GM19438 (cell line): Measurements from ENCODE around the gene LOX.

Experiments used
- ATAC-seq: cut with Tn5 transposase; IDR thresholded peaks from one replicate; pipeline ENCODE4 v1.9.1; 2021; ENCODE audit warnings: low read depth; ENCODE audit not compliant: unreplicated experiment

Gene LOX

GRCh38 chr5:122078116-122079110, at the start of gene LOX:
LOX (minus strand) TSS chr5:122078259; CDS start chr5:122077985, 274 bp downstream.
- no peak for ATAC-seq

DNA sequence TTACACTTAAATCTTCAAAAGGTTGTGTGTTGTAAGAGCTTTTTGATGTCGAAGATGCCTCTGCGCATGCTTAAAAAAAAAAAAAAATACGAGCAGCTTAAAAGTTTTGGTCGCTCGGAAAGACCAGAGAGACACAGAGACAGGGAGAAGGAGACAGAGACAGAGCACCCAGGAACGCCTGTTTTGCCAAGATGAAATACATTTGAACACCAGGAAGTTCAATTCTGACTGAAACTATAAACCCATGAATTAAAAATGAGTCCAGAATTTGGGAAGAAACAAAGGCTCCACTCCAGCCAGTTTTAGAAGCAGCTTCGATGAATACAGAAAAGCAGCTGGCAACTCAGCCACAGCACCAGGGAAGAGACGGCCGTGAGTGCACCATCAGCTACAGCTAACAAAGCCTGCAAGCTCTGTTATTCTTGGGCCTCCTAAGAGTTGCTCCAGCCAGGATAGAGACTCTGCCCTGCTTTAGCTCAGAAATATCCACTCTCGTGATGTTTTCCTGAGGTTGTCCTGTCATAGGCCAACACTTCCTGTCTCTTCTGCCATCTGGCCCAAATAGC, 48.8 kb upstream of the LOX start:
- ATAC-seq = no peak

DNA sequence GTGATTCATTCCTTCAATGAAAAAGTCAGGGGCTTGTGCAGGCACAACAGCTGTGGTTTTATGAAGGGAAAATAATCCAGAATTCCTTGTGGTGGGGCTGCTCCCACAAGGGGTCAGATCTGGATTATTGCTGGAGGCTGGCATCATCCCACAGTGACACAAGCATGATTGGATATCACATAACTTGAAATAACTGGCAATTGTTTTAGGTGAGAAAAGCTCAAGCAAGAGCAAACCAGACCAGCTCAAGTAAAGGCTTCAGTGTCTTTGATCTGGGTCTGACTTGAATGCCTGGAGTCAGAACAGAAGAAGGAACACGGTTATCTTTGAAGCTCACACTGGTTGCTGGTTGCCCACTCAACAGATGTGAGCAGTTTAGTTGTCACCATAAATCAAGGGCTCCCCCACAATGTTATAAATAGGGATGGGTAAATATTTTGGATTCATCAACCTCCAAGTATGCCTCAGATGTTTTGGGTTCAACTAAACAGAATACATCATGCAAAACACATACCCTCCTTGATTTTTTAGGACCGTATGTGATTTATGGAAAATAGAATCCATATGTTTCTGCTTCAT, 48.2 kb upstream of the LOX start:
- no peak for ATAC-seq

- ATAC-seq = no peak
Measured at GRCh38 chr5:122124766-122125165, 46.7 kb upstream of the LOX start.

- no peak for ATAC-seq
Measured at GRCh38 chr5:122121479-122122465, 43.7 kb upstream of the LOX start.

DNA sequence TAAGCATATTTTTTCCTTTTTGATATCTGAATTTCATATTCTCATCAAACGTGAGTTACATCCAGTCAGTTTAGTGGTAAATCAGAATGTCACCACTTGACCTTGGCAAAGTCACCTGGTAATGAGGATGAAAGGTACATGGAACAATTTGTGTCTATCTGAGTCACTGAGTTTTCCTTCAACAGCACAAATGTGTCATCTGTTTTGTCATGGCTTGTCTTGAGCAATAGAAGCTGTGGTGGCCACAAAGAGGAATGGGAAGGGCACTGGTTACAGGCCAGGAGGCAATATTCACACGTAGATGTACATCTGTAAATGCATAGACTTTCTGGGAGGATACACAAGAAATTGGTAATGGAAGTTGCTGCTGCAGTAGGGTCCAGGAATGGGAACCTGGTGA, 42.9 kb upstream of the LOX start:
- ATAC-seq = no peak

DNA sequence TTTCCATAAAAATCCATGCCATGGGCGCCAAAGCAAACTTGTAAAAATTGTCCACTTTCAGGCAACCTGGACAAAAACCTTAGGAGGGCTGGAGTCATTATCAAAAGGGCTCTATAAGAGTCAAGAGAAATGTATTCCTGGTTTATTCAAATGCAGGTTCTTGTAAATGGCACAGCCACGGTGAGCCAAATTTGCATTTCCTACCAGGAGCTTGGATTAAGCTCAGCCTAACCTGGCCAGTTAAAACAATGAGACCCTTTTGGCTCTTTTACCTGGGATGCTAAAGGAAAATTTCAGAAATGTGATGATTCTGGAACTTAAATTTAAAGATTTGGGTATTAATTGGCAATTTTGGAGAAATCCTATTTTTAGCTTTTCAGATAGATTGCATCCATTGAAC, 42.4 kb upstream of the LOX start:
- ATAC-seq = no peak

DNA sequence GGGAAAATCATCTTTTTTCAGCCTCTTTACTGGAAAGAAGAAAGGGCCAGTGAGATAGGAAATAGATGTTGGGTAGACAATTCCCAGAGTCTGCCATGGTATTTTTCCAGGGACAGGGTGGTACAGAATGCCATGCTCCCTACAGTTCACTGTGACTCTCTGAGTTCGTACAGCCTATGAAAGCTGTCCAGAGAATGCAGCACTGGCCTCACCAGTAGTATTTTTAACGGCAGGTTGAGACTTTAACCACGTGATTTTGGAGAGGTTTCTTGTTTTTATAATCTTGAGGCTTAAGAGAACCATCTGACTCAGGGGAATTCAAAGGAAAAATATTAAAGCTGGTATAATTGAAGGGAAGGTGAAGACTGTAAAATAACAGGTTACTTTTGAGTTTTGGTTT, 41.1 kb upstream of the LOX start:
- ATAC-seq = no peak

DNA sequence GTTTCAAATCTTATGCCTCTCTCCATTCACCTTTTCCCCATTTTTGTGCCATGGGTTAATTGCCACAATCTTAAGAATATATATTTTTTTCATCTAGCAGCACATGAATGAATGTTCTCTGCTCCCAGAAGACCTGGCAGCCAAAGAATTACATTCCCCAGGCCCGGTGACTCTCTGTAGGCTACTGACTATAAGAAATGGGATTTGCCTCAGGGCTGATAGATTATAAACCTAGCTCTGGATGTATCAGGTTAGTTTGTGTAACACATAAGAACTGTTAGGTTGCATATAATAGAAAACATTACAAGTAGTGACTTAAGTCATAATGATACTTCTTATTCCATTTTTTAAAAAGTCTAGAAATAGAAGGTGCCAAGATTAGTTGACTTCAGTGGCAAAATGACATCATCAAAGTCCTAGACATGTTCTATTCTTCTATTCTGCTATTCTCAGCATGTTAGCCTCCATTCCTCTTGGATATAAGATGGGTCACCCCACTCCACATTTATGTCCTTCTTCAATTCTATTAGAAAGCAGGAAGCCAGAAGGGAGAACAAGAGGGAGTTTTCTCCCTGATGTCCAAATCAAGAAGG, 40.4 kb upstream of the LOX start:
- no peak for ATAC-seq

DNA sequence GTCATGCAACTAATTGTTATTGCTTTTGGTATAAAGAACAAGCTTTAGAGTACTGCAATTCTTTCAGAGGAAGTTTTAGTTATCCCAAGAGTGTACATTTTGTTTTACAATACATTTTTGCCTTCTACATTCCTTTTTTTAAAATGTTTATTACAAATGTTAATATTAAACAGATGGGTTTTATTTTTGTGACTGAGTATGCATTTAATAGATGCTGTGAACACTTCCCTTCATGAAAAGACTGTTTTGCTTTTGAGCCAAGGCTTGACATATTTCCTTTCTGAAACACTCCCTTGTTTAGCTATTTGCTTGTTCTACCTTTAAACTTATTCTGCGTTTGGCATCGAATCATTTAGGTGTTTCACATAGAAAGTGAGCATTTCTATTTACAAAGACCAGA, 36.4 kb upstream of the LOX start:
- ATAC-seq = no peak

DNA sequence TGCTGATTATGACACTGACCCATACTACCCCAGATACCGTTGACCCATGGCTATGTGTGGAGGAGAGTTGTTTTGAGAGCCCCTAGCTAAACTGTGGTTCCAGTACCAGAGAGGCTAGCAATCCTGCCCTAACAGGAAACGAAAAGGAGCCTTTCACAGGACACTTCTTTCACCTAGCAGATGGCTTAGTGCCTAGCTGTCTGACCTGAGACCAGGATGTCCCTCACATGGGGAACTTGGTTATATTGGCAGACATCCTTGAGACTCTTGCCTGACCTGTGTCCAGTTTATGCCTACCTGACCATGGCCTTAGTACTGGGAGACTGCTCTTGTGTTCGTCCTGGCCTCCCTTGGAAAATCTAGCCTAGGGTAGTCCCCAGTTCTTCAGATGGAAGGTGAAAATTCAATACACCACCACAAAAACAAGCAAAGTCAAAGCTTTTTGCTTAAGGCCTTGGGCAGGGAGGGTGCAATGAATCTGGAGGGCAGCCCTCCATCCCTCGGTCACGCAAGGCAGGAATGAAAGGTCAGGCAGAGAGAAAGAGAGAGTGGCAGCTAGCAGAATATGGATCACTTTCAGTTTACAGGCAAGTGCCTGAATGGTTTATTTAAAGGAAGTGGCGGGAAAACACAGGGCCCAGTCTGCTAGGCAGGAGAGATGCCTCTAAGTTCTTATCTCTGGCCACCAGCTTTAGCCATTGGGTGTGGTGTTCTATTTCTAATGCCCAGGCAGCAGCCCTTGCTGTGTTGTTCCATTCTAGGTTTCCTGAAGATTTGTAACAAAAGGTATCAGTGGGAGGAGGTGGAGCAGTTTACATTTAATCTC, 34.9 kb upstream of the LOX start:
- ATAC-seq = no peak

DNA sequence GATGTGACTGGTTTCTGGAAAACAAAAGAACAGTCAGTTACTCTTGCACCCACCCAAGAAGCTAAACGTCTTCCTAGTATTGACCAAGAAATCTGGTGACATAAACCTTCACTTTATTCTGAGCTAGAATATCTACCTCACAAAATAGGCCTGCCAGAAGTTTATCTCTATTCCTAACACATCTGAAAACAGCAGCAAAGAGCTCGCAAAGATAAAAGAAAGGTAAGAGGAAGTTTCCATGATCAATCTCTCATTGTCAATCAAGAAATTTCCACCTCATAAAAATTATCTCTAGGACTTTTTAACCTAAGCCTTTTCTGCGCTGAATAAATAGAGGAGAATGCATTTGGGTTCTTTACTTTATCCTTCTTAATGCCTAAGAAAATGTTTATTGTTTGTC, 34.0 kb upstream of the LOX start:
- ATAC-seq = no peak

DNA sequence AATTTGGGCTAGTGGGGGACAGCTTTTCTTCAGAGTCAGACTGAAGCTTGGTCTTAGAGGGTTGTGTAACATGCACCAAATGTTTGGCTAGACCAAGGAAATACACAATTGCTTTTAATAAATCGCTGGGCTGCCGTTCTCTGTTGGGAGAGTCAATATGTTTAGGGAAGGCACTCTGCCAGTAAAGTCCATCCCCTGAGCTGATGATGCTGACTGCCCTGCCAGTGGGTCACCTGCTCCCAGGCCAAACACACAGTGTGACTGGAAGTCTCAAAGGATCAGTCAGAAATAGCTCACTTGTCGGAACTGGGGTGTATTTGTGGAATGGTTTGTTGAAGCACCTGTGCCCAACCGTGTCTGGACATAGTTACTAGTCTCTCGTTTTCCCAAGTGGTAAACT, 33.4 kb upstream of the LOX start:
- ATAC-seq = no peak

- no peak for ATAC-seq
Measured at GRCh38 chr5:122110987-122111386, 32.9 kb upstream of the LOX start.

DNA sequence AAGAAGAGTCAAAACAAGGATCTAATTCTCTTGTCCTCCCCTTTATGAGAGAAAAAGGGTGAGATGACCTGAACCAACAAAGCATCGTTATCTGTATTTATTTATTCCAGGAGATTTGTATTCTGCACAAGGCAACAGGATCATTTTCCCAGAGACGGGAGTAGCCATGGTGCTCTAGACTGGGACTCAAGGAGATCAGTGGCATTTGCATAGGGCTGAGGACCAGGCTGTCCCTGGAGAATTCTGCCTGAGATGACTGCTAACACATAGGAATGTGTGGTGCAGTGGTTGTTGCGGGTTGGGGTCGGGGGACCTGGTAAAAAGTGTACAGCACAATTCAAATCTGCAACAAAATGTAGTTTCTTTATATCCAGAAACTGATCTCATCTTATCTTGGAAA, 29.0 kb upstream of the LOX start:
- ATAC-seq = no peak

- ATAC-seq = no peak
Measured at GRCh38 chr5:122105909-122106308, 27.9 kb upstream of the LOX start.

DNA sequence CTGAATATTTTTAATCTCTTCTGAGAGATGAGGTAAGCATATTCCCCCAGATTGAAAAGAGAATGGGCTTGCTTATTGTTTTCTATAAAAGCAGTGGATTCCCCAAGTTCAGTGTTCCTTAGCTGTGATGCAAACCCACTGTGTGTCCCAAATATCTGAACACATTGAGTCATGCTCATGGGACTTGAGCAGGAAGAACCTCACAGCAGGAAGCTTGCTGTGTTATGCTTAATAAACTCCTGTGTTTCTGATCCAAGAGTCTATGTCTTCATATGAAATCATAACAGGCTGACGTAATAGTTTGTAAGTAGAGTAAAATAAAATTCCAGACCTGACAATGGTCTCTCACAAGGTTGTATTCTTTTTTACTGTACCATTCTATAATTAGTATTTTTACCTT, 24.8 kb upstream of the LOX start:
- no peak for ATAC-seq

GRCh38 chr5:122101636-122102285, 23.7 kb upstream of the LOX start:
- no peak for ATAC-seq
